Measurements from ENCODE around the gene WWTR1.

The WWTR1 gene

GRCh38 chr3:149630806-149631205, 27.0 kb downstream of the WWTR1 start:
- TF ChIP-seq CTCF (IDR thresholded peaks at IDR 0.05), result no peak

- TF ChIP-seq CTCF (IDR thresholded peaks at IDR 0.05), result no peak
Observed at GRCh38 chr3:149628957-149629670, 28.7 kb downstream of the WWTR1 start.

DNA sequence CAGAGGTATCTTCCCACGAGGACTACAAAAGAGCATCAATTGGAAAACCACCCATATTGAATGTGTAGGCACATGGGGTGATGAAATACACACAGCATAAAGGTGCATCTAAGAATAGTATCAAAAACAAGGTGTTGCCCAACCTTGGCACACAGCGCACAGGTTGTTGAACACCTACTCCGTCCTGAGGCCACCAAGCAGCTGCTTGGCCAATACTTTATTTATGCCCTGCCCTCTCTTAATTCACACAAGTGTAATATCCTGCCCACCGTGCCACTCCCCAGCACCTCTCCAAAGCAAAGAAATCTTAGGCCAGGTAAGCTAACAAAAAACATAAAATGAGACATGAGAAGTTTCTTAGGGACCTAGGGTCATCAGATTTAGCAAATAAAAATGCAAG, 31.2 kb downstream of the WWTR1 start:
- no peak for TF ChIP-seq CTCF (IDR thresholded peaks at IDR 0.05)

GRCh38 chr3:149625795-149626194, 32.0 kb downstream of the WWTR1 start:
- no peak for TF ChIP-seq CTCF (IDR thresholded peaks at IDR 0.05)

DNA sequence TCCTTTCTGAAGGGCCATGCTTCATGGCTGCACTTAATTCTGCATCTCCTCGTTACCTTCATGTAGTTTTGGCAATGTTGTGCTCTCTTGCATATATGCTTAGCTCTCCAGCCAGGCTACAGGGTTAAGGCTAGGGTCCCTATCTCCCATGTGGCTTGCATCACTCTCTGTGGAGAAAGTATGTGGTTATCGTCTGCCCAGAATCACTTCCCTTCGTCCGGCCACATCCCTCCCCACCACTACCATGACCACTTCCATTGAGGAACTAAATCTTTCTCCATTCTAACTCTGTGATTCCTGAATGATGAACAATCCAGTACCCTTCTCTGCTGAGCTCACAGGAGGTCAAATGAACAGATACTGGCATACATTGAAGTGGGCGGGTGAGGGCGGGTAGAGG, 34.0 kb downstream of the WWTR1 start:
- no peak for TF ChIP-seq CTCF (IDR thresholded peaks at IDR 0.05)

GRCh38 chr3:149621218-149622005, 36.4 kb downstream of the WWTR1 start:
- TF ChIP-seq CTCF (IDR thresholded peaks at IDR 0.05), result no peak

- TF ChIP-seq CTCF (IDR thresholded peaks at IDR 0.05), result no peak
Observed at GRCh38 chr3:149620291-149621020, 37.4 kb downstream of the WWTR1 start.
